Islet of Langerhans (tissue), 1 donor: Measurements from ENCODE around the gene ZSCAN5A.
A peak's percentile ranks its signal among the peaks of the same experiment; 100 is the strongest.
"Not testable (repeated sequence)": the region's sequence is repeated elsewhere in the genome, so short reads cannot be mapped to it uniquely, and the experiment has no call there.

Experiments used
- FAIRE-seq: peaks from one replicate; lab custom pipeline; 2011; peaks lifted over from hg19 to GRCh38; lab: Jason Lieb, UNC

ZSCAN5A gene, protein sequence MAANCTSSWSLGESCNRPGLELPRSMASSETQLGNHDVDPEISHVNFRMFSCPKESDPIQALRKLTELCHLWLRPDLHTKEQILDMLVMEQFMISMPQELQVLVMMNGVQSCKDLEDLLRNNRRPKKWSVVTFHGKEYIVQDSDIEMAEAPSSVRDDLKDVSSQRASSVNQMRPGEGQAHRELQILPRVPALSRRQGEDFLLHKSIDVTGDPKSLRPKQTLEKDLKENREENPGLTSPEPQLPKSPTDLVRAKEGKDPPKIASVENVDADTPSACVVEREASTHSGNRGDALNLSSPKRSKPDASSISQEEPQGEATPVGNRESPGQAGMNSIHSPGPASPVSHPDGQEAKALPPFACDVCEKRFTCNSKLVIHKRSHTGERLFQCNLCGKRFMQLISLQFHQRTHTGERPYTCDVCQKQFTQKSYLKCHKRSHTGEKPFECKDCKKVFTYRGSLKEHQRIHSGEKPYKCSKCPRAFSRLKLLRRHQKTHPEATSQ

GRCh38 chr19:56314381-56315076 is at the start of gene ZSCAN5A:
ZSCAN5A (minus strand) TSS chr19:56314839; CDS start chr19:56225046, 89,793 bp downstream.
- FAIRE-seq = peak; percentile 33

DNA sequence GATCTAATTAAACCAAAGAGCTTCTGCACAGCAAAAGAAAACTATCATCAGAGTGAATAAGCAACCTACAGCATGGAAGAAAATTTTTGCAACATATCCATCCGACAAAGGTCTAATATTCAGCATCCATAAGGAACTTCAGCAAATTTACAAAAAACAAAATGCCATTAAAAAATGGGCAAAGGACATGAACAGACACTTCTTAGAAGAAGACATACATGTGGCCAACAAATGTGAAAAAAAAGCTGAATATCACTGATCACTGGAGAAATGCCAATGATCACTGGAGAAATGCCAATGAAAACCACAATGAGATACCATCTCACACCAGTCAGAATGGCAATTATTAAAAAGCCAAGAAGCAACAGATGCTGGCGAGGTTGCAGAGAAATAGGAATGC is 46.2 kb upstream of the ZSCAN5A start:
- FAIRE-seq = no peak

DNA sequence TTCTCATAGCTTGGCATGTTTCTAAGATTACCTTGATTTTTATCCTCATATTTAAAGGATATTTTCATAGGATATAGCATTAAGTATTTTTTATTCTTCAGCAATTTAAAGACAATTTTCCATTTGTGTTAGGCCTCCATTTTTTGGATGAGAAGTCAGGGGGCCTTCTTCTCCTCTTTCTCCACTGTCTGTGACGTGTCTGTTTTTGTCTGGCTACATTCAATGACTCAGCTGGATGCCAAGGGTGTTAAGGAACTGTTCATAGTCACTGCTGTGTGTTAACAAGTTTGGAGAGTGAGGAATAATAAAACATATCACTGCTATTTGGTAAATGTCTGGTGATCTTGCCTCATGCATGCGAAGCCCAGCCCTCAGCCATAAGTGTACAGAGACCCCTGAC is 42.3 kb upstream of the ZSCAN5A start:
- FAIRE-seq = no peak

- FAIRE-seq = peak; percentile 24
Observed at GRCh38 chr19:56355517-56355916, 40.9 kb upstream of the ZSCAN5A start.

DNA sequence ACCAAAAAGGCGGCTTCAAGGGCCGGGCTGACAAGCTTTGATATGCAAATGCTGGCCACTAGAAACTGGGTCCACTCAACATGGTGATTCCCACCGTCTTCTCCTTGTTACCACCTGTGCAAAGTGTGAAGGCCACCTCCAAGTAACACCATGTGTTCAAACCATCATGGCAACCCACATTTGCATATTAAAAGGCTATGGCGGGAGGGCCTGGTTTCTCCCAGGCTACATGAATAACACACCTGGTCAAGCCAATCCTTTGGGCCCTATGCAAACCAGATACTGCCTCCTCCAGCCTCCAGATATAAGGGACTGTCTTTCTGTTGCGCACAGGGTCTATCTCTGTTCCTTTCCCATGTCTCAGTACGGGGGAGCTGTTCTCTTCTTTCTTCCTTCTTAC is 36.6 kb upstream of the ZSCAN5A start:
- no peak for FAIRE-seq

DNA sequence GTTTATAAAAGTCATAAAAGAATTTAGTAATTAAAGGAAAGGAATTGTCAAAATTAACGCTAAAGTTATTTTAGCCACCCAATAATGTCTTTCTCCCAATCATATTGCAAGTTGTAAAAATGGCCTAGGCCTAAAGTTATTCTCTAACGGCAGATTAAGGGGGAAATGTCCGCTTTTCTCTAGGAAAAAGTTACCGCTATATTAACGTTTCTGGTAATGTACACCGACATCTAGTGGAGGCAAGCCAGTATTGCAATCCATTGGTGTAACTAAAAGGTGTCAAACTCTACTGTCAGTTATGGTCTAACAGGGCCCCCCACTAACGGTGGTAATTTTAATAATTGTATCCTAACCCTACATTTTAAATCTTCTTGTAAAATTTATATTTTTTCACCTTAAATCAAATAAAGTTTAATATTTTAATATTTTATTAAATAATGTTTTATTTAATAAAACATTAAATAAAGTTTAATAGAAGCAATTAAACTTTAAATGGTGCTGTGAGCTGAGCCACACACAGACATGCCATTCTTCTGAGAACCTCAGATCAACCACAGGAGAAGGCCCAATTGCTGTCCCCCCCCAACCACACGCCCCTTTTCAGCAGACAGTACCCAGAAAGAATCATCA is 35.9 kb upstream of the ZSCAN5A start:
- FAIRE-seq = peak; percentile 91

- no peak for FAIRE-seq
Observed at GRCh38 chr19:56348289-56348877, 33.7 kb upstream of the ZSCAN5A start.

- no peak for FAIRE-seq
Observed at GRCh38 chr19:56347163-56347778, 32.6 kb upstream of the ZSCAN5A start.

DNA sequence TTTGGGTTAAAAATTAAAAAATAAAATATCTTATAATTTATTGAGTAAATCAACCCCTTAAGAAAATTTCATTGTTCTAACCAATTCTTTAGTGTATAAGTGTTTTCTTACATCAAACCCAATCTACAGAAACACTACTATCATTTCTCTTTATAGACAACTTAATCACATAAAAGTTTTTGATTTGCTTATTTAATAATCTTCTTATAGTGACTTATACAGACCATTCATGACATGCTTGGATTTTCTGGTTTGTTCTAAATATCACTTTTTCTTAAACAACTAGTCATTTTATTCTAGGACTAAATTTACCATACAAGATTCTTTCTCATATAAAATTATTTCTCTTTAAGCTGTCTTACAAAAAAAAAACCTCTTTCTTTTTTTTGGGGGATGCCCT is 27.3 kb upstream of the ZSCAN5A start:
- FAIRE-seq = no peak

DNA sequence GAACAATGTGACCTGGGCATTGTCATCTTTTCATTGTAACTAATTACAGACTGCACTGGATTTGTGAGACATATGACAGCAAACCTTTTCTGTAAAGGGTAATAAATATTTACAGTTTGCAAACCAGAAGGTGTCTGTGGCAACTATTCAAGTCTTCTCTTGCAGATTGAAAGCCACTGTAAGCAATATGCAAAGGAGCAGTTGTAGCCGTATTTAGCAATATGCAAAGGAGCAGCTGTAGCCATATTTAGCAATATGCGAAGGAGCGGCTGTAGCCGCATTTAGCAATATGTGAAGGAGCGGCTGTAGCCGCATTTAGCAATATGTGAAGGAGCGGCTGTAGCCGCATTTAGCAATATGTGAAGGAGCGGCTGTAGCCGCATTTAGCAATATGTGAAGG is 24.4 kb upstream of the ZSCAN5A start:
- FAIRE-seq = not testable (repeated sequence)

DNA sequence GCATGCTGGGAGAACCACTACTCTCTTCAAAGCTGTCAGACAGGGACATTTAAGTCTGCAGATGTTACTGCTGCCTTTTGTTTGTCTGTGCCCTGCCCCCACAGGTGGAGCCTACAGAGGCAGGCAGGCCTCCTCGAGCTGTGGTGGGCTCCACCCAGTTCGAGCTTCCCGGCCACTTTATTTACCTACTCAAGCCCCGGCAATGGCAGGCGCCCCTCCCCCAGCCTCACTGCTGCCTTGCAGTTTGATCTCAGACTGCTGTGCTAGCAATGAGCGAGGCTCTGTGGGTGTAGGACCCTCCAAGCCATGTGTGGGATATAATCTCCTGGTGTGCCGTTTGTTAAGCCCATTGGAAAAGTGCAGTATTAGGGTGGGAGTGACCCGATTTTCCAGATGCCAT is 22.4 kb upstream of the ZSCAN5A start:
- FAIRE-seq = not testable (repeated sequence)

DNA sequence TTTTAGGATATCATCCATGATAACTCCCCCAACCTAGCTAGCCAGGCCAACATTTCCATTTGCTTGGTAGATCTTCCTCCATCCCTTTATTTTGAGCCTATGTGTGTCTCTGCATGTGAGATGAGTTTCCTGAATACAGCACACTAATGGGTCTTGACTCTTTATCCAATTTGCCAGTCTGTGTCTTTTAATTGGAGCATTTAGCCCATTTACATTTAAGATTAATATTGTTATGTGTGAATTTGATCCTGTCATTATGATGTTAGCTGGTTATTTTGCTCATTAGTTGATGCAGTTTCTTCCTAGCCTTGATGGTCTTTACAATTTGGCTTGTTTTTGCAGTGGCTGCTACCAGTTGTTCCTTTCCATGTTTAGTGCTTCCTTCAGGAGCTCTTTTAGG is 20.7 kb upstream of the ZSCAN5A start:
- FAIRE-seq = not testable (repeated sequence)

DNA sequence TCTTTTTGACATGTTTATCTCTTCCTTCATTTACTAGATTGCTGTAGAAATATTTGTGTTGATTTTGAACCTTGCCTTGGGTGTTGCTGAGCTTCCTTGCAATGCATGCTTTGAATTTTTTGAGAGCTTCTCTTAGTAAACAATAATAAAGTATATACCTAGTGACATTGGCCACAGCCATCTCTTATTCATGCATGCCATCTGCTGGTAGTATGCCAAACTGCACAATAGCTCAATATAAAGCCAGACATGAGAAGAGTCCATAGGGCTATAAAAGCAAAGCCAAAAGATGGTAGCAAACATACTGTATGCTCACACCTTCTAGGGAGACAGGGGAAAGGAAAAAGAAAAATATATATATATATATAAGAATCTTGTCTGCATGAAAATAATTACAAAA is 18.9 kb upstream of the ZSCAN5A start:
- FAIRE-seq = no peak

GRCh38 chr19:56332695-56333094 is 18.1 kb upstream of the ZSCAN5A start:
- peak; percentile 24 for FAIRE-seq

DNA sequence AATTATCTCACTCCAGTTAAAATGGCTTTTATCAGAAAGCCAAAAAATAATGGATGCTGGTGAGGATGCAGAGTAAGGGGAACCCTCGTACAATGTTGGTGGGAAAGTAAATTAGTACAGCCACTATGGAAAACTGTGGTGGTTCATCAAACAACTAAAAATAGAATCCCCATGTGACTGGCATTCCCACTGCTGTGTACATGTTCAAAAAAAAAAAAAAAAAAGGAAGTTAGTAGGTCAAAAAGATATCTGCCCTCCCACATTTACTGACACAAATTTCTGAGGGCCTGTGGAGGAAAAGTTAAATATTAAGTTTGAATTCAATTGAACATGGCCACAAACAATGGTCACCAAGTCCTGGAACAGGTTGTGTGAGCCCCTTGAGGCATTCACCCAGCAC is 9.8 kb upstream of the ZSCAN5A start:
- no peak for FAIRE-seq

GRCh38 chr19:56321989-56322440 is 7.4 kb upstream of the ZSCAN5A start:
- FAIRE-seq = no peak

GRCh38 chr19:56321254-56321988 is 6.8 kb upstream of the ZSCAN5A start:
- FAIRE-seq = no peak

DNA sequence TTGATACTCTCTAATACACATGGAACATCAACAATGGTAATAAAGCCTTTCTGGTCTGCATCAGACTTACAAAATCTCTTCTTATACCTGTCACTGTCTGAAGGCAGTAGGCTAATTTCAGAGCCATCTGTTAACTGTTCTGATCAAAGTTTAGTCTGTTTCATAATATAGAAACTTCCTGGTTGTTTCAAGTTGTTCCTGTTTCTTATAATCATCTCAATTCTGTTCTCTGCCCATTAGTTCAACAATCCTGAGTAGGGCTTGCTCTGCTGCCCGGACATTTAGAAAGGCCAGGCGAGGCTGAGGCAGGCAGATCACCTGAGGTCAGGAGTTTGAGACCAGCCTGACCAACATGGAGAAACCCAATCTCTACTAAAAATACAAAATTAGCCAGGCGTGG is 5.4 kb upstream of the ZSCAN5A start:
- FAIRE-seq = no peak

- no peak for FAIRE-seq
Observed at GRCh38 chr19:56317749-56318148, 3.1 kb upstream of the ZSCAN5A start.

DNA sequence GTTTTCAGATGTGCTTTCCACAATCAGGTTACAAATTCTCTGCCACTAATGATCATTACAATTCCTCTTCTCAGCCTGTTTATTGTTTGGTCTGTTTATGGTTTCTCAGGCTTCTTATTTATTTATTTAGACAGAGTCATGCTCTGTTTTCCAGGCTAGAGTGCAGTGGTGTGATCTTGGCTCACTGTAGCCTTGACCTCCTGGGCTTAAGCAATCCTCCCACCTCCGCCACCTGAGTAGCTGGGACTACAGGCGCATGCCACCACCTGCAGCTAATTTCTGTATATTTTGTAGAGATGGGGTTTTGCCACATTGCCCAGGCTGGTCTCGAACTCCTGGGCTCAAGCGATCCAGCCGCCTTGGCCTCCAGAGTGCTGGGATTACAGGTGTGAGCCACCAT is 2.1 kb upstream of the ZSCAN5A start:
- FAIRE-seq = no peak

GRCh38 chr19:56315077-56315828 is 614 bp upstream of the ZSCAN5A start:
- peak; percentile 99 for FAIRE-seq
